Ishikawa (cell line): ENCODE data around the gene RALY.

ENCODE experiments used
- CEBPB ChIP-seq: IDR thresholded peaks from 2 replicates; pipeline ENCODE4 v1.6.1; 2012
- CREB1 ChIP-seq: IDR thresholded peaks from 2 replicates; pipeline ENCODE4 v1.6.1; 2012; ENCODE audit warnings: low read depth
- EGR1 ChIP-seq: IDR thresholded peaks from 2 replicates; pipeline ENCODE4 v1.6.1; 2012
- EP300 ChIP-seq: IDR thresholded peaks from 2 replicates; pipeline ENCODE4 v1.6.1; 2012; ENCODE audit warnings: borderline replicate concordance
- MAX ChIP-seq: IDR thresholded peaks from 2 replicates; pipeline ENCODE4 v1.6.1; 2012
- RAD21 ChIP-seq: IDR thresholded peaks from 2 replicates; pipeline ENCODE4 v1.6.1; 2012; ENCODE audit warnings: low read depth
- TCF12 ChIP-seq: IDR thresholded peaks from 2 replicates; pipeline ENCODE4 v1.6.1; 2012; ENCODE audit warnings: low read depth
- YY1 ChIP-seq: IDR thresholded peaks from 2 replicates; pipeline ENCODE4 v1.6.1; 2012; ENCODE audit warnings: low read depth
- TF ChIP-seq, protein P1 (sequence below): IDR thresholded peaks from 2 replicates; pipeline ENCODE4 v1.6.1; 2012

GRCh38 chr20:33994222-33994913 is 657 bp downstream of the RALY start:
- TF ChIP-seq, protein P1, sequence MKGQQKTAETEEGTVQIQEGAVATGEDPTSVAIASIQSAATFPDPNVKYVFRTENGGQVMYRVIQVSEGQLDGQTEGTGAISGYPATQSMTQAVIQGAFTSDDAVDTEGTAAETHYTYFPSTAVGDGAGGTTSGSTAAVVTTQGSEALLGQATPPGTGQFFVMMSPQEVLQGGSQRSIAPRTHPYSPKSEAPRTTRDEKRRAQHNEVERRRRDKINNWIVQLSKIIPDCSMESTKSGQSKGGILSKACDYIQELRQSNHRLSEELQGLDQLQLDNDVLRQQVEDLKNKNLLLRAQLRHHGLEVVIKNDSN: no peak
- TF ChIP-seq YY1: no peak
- TF ChIP-seq EP300: no peak
- TF ChIP-seq CEBPB: no peak
- no peak for TF ChIP-seq CREB1
- TF ChIP-seq RAD21: peak; percentile 8; the same call in 1 of the 2 replicates
- no peak for TF ChIP-seq MAX
- no peak for TF ChIP-seq EGR1
- TF ChIP-seq TCF12: no peak
